GM19351 (cell line): ENCODE results near the gene PHOSPHO1.
A peak's percentile ranks its signal among the peaks of the same experiment; 100 is the strongest.
"Not testable (repeated sequence)": the region's sequence is repeated elsewhere in the genome, so short reads cannot be mapped to it uniquely, and the experiment has no call there.

Experiments used
- ATAC-seq: cut with Tn5 transposase; IDR thresholded peaks from one replicate; pipeline ENCODE4 v1.9.1; 2021; ENCODE audit warnings: mild to moderate bottlenecking, moderate library complexity; ENCODE audit not compliant: unreplicated experiment

PHOSPHO1 gene

GRCh38 chr17:49194297-49194607, 36.3 kb downstream of the PHOSPHO1 start:
- ATAC-seq, result no peak

- no peak for ATAC-seq
Measured at GRCh38 chr17:49193513-49194296, 36.9 kb downstream of the PHOSPHO1 start.

GRCh38 chr17:49191917-49192741, 38.5 kb downstream of the PHOSPHO1 start:
- peak; percentile 46 for ATAC-seq

GRCh38 chr17:49191409-49191916, 39.1 kb downstream of the PHOSPHO1 start:
- ATAC-seq, result peak; percentile 13

GRCh38 chr17:49190932-49191331, 39.7 kb downstream of the PHOSPHO1 start:
- no peak for ATAC-seq

- no peak for ATAC-seq
Measured at GRCh38 chr17:49187301-49187700, 43.3 kb downstream of the PHOSPHO1 start.

- not testable (repeated sequence) for ATAC-seq
Measured at GRCh38 chr17:49185381-49185780, 45.2 kb downstream of the PHOSPHO1 start.

GRCh38 chr17:49184522-49184921, 46.1 kb downstream of the PHOSPHO1 start:
- not testable (repeated sequence) for ATAC-seq

- no peak for ATAC-seq
Measured at GRCh38 chr17:49183801-49184200, 46.8 kb downstream of the PHOSPHO1 start.

- no peak for ATAC-seq
Measured at GRCh38 chr17:49183341-49183740, 47.2 kb downstream of the PHOSPHO1 start.

- ATAC-seq, result no peak
Measured at GRCh38 chr17:49180998-49181635, 49.5 kb downstream of the PHOSPHO1 start.

GRCh38 chr17:49180303-49180702, 50.3 kb downstream of the PHOSPHO1 start:
- ATAC-seq, result no peak

- not testable (repeated sequence) for ATAC-seq
Measured at GRCh38 chr17:49175978-49176377, 54.6 kb downstream of the PHOSPHO1 start.
